HG03520 (cell line): ENCODE results near the gene ARRDC1.
"Not testable (repeated sequence)": the region's sequence is repeated elsewhere in the genome, so short reads cannot be mapped to it uniquely, and the experiment has no call there.

Experiments used
- ATAC-seq: cut with Tn5 transposase; IDR thresholded peaks from one replicate; pipeline ENCODE4 v1.9.1; 2021; ENCODE audit warnings: mild to moderate bottlenecking, moderate library complexity; ENCODE audit not compliant: unreplicated experiment

The ARRDC1 gene

DNA sequence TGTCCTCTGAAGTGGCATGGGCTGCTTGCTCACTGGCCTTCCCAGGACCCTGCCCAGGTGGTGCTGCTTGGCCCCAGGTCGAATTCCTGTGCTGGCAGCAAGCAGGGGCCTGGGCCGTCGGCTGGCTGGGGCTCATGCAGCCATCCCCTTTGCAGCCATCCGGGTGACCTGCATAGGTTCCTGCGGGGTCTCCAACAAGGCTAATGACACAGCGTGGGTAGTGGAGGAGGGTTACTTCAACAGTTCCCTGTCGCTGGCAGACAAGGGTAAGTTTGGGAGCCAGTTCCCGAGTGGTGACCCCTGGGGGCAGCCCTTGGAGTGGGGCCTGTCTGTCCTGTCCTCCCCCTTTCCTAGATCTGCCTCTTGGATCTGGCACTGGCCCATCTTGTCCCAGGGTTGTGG, 7.3 kb downstream of the ARRDC1 start:
- no peak for ATAC-seq

DNA sequence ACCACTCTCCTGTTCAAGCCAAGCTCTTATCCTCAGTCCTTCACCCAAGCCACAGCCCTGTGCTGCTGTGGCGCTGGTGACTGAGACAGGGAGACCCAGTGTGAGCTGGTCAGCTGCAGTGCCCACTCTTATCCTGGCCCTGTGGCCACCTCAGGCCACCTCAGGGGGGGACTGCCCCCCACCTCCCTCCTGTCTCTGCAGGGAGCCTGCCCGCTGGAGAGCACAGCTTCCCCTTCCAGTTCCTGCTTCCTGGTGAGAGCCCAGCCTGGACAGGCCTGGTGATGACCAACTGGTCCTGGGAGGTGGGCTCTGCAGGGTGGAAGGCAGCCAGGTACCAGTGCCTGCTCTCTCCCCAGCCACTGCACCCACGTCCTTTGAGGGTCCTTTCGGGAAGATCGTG, 7.8 kb downstream of the ARRDC1 start:
- ATAC-seq = no peak

DNA sequence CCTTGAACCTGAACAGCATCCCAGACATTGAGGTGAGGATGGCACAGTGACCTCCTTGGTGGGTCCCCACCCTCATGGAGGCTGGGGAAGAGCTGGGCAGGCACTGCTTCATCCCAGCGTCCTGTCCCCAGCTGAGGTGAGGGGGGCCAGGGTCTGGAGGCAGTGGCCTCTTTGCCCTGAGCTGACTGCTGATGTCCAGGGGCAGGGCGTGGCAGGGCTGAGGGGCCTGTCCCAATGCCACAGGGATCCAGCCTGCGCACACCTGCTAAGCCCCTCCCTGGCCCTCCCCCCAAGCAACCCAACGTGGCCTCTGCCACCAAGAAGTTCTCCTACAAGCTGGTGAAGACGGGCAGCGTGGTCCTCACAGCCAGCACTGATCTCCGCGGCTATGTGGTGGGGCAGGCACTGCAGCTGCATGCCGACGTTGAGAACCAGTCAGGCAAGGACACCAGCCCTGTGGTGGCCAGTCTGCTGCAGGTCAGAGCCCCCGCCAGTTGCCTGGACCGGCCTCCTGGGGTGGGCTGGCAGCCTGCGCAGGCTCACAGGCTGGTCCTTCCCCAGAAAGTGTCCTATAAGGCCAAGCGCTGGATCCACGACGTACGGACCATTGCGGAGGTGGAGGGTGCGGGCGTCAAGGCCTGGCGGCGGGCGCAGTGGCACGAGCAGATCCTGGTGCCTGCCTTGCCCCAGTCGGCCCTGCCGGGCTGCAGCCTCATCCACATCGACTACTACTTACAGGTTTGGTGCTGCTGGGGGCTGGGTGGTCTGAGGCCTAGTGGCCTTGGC, 8.4 kb downstream of the ARRDC1 start:
- no peak for ATAC-seq

DNA sequence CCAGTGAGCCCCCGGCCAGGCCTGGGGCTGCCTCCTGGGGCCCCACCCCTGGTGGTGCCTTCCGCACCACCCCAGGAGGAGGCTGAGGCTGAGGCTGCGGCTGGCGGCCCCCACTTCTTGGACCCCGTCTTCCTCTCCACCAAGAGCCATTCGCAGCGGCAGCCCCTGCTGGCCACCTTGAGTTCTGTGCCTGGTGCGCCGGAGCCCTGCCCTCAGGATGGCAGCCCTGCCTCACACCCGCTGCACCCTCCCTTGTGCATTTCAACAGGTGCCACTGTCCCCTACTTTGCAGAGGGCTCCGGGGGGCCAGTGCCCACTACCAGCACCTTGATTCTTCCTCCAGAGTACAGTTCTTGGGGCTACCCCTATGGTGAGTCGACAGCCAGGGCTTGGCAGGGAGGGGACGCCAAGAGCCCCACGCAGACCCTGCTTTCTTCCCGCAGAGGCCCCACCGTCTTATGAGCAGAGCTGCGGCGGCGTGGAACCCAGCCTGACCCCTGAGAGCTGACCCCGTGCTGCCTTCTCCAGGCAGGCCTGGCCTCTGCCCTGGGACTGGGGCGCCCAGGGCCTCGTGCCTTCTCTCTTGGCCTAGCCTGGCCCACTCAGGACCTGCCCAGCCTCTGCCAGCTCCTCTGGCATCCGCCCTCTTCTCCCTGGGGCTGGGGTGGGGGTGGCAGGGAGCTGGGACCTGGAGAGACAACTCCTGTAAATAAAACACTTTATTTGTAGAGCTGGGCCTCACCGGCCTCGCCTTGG, 9.3 kb downstream of the ARRDC1 start:
- ATAC-seq = no peak

DNA sequence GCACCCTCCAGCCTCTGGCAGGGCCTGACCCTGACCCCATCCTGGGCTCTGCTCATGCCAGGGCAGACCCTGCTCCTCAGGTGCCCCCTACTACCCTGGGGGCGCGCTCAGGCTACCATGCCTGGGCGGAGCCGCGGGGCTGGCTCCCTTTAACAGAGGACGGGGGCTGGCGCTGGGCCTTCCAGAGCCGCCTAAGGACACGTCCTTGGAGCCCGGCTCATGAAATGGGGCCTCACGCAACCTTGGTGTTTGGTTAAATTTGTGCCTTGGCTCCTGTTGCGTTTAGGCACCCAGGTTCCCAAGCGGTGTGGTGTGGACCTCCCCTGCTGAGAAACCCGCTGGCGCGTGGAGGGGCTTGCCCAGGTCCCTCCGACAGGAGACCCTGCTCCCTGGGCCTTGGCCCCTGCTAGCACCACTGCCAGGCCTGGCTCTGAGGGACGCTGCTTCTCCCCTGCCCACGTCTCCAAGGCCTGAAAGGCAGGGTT, 9.9 kb downstream of the ARRDC1 start:
- no peak for ATAC-seq

DNA sequence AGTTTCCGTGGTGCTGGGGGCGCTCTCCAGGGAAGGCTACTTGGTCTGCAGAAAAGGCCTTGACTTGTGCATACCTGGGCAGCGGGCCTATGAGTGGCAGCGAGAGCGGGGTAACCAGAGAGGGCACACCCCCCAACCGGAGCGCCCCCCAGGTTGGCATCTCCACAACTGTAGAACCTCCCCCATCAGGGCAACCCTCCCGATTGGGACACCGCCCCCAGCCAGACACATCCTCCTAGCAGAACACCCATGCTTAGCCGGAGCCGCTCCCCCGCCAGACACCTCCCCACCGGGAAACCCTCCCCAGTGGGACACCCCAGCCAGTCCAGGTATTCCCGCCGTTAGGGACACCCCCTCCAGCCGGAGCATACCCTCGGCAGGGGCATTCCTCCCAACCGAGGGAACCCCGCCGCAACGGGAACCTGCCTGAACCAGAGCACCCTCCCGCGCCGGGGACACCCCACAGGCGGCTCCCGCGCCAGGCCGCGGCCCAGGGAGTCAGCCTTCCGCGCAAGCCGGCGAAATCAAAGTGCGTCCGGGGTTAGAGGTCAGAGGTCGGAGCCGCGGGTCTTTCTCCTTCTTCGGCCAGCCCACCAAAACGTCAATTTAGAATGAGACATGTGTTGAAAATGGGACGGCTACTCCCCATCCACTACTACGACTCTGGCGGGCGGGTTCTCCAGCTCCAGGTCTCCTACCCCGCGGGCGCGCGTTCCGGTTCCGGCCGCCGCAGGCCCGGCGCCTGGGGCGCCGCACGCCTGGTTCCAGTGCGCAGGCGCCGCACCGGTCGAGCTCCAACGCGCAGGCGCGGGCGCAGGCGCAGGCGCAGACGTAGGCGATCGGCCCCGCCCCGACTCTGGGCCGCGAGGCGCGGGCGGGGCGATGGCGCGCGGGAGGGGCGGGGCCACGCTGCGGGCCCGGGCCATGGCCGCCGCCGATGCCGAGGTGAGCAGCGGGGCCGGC, 12.9 kb downstream of the ARRDC1 start, which contains the start of gene EHMT1:
Gene EHMT1, plus strand, starts transcription at position 901 of the 963 bp plus-strand sequence. Its CDS starts 24 bp downstream, at position 925.
- ATAC-seq = peak; percentile 60

DNA sequence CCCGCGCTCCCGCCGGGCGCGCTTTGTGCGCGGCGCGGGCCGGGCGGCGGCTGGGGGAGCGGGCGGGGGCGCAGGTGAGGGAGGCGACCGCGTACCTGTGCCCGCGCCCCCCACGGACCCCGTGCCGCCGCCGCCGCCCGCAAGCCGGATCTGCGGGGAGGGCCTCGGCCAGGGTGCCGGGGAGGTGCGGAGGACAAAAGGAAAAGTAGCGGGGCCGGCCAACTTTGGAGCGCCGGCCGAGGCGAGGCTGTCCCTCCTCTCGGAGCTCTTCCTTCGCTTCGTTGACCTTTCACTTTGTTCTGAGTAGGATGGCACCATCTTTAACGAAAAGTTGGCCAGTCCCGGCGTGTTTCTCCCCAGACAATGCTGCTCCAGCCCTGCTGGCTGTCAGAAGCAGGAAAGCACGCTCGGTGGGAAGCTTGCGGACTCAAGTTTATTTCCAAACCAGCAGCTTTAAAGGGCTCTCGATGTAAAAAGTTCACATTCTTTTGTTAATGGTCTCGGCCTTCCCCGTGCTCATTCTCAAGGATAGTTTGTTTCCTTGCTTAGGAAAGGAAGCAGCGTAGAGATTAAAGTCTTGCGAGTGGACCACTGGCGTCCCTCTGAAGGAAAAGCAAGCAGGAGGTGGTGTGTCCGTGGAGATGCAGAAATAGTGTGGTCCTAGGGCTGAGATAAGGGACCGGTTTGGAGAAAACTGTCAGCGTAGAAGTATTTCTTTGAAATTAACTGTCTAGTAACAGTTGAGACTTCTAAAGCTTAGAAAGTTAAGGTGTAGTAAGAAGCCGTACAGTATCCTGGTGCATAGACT, 14.0 kb downstream of the ARRDC1 start:
- ATAC-seq = peak; percentile 9

DNA sequence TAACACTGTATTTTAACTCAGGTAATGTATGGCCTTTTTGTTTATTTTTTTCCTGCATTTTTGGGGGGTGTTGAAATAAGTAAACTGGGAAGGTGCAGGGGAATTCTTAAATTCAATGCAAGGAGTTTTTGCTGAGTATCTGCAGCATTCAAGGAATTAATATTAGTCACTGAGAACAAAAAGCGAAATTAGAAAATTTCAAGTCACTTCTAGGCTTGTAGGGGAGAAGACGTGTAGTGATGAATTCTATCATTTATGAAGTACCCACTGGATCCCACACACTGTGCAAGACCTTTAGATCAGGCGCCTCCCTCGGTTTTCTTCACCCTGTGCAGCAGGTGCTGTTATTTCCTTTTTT, 14.5 kb downstream of the ARRDC1 start:
- ATAC-seq = no peak

DNA sequence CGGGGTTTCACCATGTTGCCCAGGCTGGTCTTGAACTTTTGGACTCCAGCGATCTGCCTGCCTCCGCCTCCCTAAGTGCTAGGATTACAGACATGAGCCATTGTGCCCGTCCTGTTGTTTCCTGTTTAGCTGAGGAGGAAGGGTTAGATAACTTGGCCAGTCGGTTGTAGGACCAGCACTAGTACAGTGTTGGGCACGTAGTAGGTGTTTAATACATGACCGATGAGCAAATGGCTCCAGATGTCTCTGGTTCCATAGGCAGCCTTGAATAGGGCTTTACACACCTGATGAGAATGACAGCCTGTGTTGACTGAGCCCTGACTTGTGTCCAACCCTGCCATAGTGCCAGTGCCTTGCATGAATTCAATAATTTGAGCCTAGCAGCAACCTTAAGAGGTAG, 15.1 kb downstream of the ARRDC1 start:
- no peak for ATAC-seq

DNA sequence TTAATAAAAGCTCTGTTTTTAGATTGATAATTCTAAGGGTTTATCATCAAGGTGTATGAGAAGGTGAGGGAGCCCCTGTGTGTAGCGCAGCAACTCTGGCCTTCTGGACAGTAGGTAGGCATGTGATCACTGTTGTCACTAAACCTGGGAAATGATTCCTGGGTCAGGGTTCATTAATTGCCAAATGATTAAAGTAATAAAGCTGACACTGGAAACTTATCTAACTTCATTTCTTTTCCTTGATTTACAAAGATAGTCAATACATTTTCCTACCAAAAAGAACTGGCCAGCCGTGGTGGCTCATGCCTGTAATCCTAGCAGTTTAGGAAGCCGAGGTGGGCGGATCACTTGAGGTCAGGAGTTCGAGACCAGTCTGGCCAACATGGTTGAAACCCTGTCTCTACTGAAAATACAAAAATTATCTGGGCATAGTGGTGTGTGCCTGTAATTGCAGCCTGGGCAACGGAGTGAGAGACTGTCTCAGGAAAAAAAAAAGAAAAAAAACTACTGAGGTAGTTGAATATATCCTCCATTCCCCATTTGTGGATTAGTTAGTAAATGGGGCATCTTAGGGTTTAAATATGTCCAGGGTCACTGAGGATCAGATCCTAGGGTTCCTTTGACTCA, 15.8 kb downstream of the ARRDC1 start:
- no peak for ATAC-seq

DNA sequence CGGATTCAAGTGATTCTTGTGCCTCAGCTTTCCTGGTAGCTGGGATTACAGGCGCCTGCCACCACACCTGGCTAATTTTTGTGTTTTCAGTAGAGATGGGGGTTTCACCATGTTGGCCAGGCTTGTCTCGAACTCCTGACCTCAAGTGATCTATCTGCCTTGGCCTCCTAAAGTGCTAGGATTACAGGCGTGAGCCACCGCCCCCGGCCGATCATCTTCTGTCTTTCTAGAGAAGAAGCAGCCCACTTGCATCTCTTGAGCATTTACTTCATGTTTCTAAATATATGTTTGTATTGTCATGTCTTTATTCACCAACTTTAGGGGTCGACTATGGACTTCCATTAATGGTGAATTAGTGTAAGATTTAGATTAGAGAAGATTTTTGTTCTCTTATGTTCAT, 16.7 kb downstream of the ARRDC1 start:
- ATAC-seq = not testable (repeated sequence)

DNA sequence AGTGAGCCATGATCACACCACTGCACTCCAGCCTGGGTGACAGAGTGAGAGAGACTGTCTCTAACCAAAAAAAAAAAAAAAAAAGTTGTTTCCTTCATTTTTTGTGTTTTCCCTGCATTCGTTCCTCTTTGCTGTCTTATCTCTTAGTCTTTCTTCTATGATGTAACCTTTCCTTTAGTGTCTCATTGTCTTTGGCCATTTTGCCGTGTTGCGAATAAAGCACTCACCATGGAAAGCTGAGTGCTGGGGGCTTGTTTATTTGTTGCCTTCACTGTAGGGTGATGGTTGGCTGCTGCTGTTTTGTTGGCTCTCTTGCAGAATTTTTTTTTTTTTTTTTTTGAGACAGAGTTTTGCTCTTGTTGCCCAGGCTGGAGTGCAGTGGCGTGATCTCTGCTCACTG, 21.0 kb downstream of the ARRDC1 start:
- ATAC-seq = no peak

DNA sequence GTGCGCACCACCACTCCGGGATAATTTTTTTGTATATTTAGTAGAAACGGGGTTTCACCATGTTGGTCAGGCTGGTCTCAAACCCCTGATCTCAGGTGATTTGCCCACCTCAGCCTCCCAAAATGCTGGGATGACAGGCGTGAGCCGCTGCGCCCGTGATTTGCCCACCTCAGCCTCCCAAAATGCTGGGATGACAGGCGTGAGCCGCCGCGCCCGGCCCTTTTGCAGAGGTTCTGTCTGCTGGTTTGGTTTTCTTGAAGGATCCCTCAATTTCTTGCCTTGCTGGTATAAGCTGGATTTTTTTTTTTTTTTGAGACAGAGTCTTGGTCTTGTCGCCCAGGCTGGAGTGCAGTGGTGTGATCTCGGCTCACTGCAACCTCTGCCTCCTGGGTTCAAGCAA, 21.9 kb downstream of the ARRDC1 start:
- ATAC-seq = not testable (repeated sequence)

DNA sequence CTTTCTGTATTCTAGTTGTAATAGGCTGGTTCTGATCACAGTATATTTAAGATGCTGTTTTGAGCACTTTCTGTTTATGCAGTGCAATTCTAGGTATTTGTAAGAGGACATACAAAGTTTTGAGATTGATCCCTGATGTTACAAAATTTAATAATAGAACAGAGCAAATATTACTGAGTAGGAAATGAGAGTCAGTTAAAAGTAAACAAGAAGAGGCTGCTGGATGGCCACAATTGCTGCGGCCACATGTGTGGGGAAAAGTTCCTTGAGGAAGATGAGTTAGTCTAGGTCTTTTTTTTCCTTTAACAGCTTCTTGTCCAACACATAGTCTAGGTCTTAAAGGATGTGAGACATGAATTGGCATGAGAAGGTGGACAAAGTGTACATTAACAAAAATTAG, 24.6 kb downstream of the ARRDC1 start:
- ATAC-seq = no peak

DNA sequence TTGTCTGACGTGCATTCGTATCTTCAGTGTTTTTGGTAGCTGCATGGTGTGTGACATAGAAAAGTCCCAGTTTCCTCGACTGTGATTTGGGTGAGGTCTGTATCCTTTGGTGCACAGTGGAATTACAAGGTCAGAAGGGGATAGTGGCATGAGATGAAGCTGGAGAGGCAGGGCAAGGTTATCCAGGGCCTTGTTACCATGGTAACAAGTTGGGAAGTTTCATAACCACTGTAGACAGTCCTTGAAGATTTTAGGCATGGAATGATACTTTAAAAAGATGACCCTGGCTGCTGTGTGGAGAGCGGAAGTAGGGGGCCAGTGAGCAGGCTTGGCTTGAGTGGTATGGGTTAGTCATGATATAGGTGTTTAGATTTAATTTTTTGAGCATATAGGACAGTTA, 25.2 kb downstream of the ARRDC1 start:
- no peak for ATAC-seq

DNA sequence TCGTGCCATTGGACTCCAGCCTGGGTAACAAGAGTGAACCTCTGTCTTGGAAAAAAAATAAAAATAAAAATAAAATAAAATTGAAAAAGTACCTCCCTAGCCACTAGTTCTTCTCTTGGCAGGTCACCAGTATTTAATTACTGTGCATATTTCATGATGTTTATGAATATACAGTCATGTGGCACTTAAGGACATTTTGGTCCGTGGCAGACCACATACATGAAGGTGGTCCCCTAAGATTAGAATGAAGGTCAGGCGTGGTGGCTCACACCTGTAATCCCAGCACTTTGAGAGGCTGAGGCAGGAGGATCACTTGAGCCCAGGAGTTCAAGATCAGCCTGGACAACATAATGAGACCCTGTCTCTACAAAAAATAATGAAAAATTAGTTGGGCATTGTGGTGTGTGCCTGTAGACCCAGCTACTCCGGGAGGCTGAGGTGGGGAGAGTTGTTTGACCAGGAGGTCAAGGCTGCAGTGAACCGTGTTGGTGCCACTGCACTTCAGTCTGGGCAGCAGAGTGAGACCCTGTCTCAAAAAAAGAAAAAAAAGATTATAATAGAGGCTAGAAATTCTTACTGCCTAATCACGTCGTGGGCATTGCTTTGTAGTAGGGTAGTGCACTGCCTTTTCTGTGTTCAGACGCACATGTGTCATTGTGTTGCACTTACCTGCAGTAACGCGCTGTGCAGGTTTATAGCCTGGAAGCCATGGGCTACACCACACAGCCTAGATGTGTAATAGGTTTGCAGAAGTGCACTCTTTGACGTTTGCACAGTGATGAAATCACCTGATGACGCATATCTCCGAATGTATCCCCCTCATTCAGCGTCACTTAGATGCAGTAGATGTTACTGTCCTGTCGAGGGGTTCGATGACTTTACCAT, 26.1 kb downstream of the ARRDC1 start:
- no peak for ATAC-seq

DNA sequence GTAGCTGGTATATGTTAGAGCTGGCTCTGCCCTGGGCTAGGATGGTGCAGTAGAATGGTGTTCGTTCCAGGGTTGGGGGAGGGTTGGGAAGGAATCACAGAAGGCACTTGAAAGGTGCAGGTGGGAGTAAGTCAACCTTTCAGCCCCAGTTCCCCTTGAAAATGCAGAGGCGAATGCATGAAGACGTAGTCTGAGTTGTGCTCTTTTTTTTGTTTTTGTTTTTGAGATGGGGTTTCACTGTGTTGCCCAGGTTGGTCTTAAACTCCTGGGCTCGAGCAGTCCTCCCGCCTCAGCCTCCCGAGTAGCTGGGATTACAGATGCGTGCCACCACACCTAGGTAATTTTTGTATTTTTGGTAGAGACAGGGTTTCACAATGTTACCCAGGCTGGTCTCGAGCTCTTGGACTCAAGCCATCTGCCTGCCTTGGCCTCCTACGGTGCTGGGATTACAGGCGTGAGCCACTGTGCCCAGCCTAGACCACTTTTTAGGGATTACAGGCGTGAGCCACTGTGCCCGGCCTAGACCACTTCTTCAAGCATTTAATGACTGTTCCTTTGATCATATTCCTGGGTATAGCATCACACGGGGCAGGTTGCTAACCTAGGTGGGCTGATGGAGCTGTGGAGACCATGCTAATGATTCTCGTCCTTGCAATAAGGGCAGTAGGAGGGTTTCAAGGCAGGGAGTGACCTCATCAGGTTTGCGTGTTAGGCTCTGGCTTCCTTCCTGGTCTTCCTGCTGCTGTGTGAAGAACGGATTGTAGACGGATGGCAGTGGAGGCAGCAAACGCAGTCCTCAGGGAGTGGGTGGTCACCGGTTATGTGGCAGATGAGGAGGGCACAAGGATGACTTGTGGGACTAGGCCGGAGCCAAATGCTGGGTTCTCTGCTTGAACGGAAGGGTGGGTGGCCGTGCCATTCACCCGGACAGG, 27.0 kb downstream of the ARRDC1 start:
- no peak for ATAC-seq

DNA sequence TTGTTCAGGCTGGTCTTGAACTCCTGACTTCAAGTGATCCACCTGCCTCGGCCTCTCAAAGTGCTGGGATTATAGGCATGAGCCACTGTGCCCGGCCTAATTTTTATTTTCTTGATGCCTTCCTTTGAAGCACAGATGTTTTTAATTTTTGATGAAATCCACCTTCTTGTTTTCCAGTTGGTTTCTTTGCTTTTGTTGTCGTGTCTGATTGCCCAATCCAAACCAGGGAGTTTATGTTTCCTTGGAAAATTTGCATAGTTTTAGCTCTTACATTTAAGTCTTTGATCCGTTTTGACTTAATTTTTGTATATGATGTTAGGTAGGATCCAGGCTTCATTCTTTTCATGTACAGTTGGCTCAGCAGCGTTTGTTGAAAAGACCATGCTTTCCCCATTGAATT, 28.5 kb downstream of the ARRDC1 start:
- ATAC-seq = no peak
